ENCODE results near the gene SLC6A19. TPM values are rescaled to one million over a fixed set of nuclear protein-coding genes. Genes with fewer than 3 reads are reported as not detected.

The SLC6A19 gene
- polyA plus RNA-seq, 1 donor = 295 TPM

GRCh38 chr5:1158647-1159340, 42.6 kb upstream of the SLC6A19 start:
- no peak overlapping the region for H3K27ac ChIP-seq (ENCODE audit: low read length)
- no CpG with 5 or more reads among the region's 20 CpGs for WGBS (ENCODE audit: insufficient coverage, low lambda C conversion rate)
- no peaks in the 10 kb centered on the region for H3K36me3 ChIP-seq (ENCODE audit: control insufficient read depth, insufficient read depth, low read length)
- peaks cover 14% of the 10 kb centered on the region for H3K9me3 ChIP-seq (ENCODE audit: control insufficient read depth, low read depth, low read length)
- no peak overlapping the region for H3K4me3 ChIP-seq (ENCODE audit: low read length)
- H3K4me1 ChIP-seq (ENCODE audit: control insufficient read depth, insufficient read depth, low read length) = peaks cover 2% of the 10 kb centered on the region
- no peak for DNase-seq
- H3K27me3 ChIP-seq (ENCODE audit: control insufficient read depth, insufficient read depth, low read length) = peaks cover 29% of the 10 kb centered on the region

GRCh38 chr5:1159341-1159675, 42.1 kb upstream of the SLC6A19 start:
- Histone ChIP-seq H3K27me3 (ENCODE audit: control insufficient read depth, insufficient read depth, low read length) (peaks cover 25% of the 10 kb centered on the region), H3K4me3 (ENCODE audit: low read length) (no peak overlapping the region), H3K4me1 (ENCODE audit: control insufficient read depth, insufficient read depth, low read length) (peaks cover 2% of the 10 kb centered on the region), H3K27ac (ENCODE audit: low read length) (no peak overlapping the region), H3K36me3 (ENCODE audit: control insufficient read depth, insufficient read depth, low read length) (no peaks in the 10 kb centered on the region), H3K9me3 (ENCODE audit: control insufficient read depth, low read depth, low read length) (peaks cover 17% of the 10 kb centered on the region)
- no peak for DNase-seq
- 64% methylated on average over 3 of the region's 11 CpGs for WGBS (ENCODE audit: insufficient coverage, low lambda C conversion rate)

- no peaks in the 10 kb centered on the region for H3K36me3 ChIP-seq (ENCODE audit: control insufficient read depth, insufficient read depth, low read length)
- WGBS (ENCODE audit: insufficient coverage, low lambda C conversion rate) = no CpG with 5 or more reads among the region's 4 CpGs
- H3K4me1 ChIP-seq (ENCODE audit: control insufficient read depth, insufficient read depth, low read length) = peaks cover 6% of the 10 kb centered on the region
- DNase-seq = no peak
- peaks cover 19% of the 10 kb centered on the region for H3K27me3 ChIP-seq (ENCODE audit: control insufficient read depth, insufficient read depth, low read length)
- peaks cover 17% of the 10 kb centered on the region for H3K9me3 ChIP-seq (ENCODE audit: control insufficient read depth, low read depth, low read length)
- no peak overlapping the region for H3K4me3 ChIP-seq (ENCODE audit: low read length)
- no peak overlapping the region for H3K27ac ChIP-seq (ENCODE audit: low read length)
These were observed 41.5 kb upstream of the SLC6A19 start for GRCh38 chr5:1159774-1160406.

GRCh38 chr5:1161108-1161832, 40.1 kb upstream of the SLC6A19 start:
- Histone ChIP-seq H3K4me3 (ENCODE audit: low read length) (no peak overlapping the region), H3K27ac (ENCODE audit: low read length) (no peak overlapping the region), H3K9me3 (ENCODE audit: control insufficient read depth, low read depth, low read length) (peaks cover 13% of the 10 kb centered on the region), H3K36me3 (ENCODE audit: control insufficient read depth, insufficient read depth, low read length) (no peaks in the 10 kb centered on the region), H3K4me1 (ENCODE audit: control insufficient read depth, insufficient read depth, low read length) (peaks cover 13% of the 10 kb centered on the region), H3K27me3 (ENCODE audit: control insufficient read depth, insufficient read depth, low read length) (peaks cover 11% of the 10 kb centered on the region)
- peak in 1 of 2 donors; percentile 55 for DNase-seq
- no CpG with 5 or more reads among the region's 23 CpGs for WGBS (ENCODE audit: insufficient coverage, low lambda C conversion rate)

- Histone ChIP-seq H3K9me3 (ENCODE audit: control insufficient read depth, low read depth, low read length) (peaks cover 9% of the 10 kb centered on the region), H3K4me3 (ENCODE audit: low read length) (no peak overlapping the region), H3K27ac (ENCODE audit: low read length) (no peak overlapping the region), H3K27me3 (ENCODE audit: control insufficient read depth, insufficient read depth, low read length) (peaks cover 5% of the 10 kb centered on the region), H3K4me1 (ENCODE audit: control insufficient read depth, insufficient read depth, low read length) (peaks cover 13% of the 10 kb centered on the region), H3K36me3 (ENCODE audit: control insufficient read depth, insufficient read depth, low read length) (no peaks in the 10 kb centered on the region)
- no peak for DNase-seq
- WGBS (ENCODE audit: insufficient coverage, low lambda C conversion rate) = no CpG with 5 or more reads among the region's 19 CpGs
These were observed 39.6 kb upstream of the SLC6A19 start for GRCh38 chr5:1161833-1162229.

DNA sequence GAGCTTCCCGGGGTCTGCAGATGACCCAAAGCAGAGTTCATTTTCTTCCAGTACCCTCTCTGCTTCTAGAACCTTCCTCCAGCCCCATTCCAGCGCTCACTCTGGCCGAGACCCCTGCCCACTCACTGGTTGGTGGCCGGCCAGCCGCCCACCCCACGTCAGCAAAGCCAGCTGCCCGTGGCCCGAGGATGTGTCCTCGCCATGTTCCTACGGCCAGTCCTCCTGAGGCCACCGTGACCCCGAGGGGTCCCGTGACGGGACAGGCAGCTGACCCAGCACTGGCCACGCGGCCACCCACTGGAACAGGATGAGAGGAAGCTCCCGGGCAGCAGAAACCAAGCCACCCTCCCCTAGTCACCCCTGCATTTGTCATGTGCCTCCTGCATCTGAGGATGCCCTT, 39.1 kb upstream of the SLC6A19 start:
- Histone ChIP-seq H3K9me3 (ENCODE audit: control insufficient read depth, low read depth, low read length) (peaks cover 9% of the 10 kb centered on the region), H3K27me3 (ENCODE audit: control insufficient read depth, insufficient read depth, low read length) (peaks cover 2% of the 10 kb centered on the region), H3K36me3 (ENCODE audit: control insufficient read depth, insufficient read depth, low read length) (no peaks in the 10 kb centered on the region), H3K4me1 (ENCODE audit: control insufficient read depth, insufficient read depth, low read length) (peaks cover 13% of the 10 kb centered on the region), H3K4me3 (ENCODE audit: low read length) (no peak overlapping the region), H3K27ac (ENCODE audit: low read length) (no peak overlapping the region)
- no CpG with 5 or more reads among the region's 17 CpGs for WGBS (ENCODE audit: insufficient coverage, low lambda C conversion rate)
- no peak for DNase-seq

DNA sequence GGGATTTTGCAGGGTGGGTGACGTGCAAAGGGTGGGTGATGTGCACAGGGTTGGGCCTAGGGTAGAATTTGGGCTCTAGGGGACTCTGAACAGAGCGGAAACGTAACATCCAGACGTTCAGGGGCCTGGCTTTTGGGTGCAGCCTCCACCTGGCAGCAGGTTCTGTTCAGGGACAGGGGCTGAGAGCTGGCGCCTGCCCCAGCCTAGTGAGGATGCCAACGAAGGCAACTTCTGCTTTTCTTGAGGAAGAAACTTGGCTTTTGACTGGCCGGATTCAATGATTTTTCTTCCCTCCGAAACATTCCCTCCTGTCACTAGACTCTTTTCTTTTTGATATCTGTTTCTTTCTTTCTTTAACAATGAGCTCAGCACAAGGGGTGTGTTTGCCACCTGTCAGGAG, 38.6 kb upstream of the SLC6A19 start:
- peaks cover 2% of the 10 kb centered on the region for H3K27me3 ChIP-seq (ENCODE audit: control insufficient read depth, insufficient read depth, low read length)
- H3K4me1 ChIP-seq (ENCODE audit: control insufficient read depth, insufficient read depth, low read length) = peaks cover 14% of the 10 kb centered on the region
- H3K27ac ChIP-seq (ENCODE audit: low read length) = no peak overlapping the region
- no peaks in the 10 kb centered on the region for H3K36me3 ChIP-seq (ENCODE audit: control insufficient read depth, insufficient read depth, low read length)
- 70% methylated on average over 3 of the region's 8 CpGs for WGBS (ENCODE audit: insufficient coverage, low lambda C conversion rate)
- no peak for DNase-seq
- H3K9me3 ChIP-seq (ENCODE audit: control insufficient read depth, low read depth, low read length) = peaks cover 9% of the 10 kb centered on the region
- no peak overlapping the region for H3K4me3 ChIP-seq (ENCODE audit: low read length)

- no peak for DNase-seq
- Histone ChIP-seq H3K36me3 (ENCODE audit: control insufficient read depth, insufficient read depth, low read length) (no peaks in the 10 kb centered on the region), H3K4me1 (ENCODE audit: control insufficient read depth, insufficient read depth, low read length) (peaks cover 16% of the 10 kb centered on the region), H3K27ac (ENCODE audit: low read length) (no peak overlapping the region), H3K27me3 (ENCODE audit: control insufficient read depth, insufficient read depth, low read length) (peaks cover 2% of the 10 kb centered on the region), H3K4me3 (ENCODE audit: low read length) (no peak overlapping the region), H3K9me3 (ENCODE audit: control insufficient read depth, low read depth, low read length) (peaks cover 9% of the 10 kb centered on the region)
- WGBS (ENCODE audit: insufficient coverage, low lambda C conversion rate) = no CpG with 5 or more reads among the region's 12 CpGs
These were observed 38.0 kb upstream of the SLC6A19 start for GRCh38 chr5:1163366-1163765.

DNA sequence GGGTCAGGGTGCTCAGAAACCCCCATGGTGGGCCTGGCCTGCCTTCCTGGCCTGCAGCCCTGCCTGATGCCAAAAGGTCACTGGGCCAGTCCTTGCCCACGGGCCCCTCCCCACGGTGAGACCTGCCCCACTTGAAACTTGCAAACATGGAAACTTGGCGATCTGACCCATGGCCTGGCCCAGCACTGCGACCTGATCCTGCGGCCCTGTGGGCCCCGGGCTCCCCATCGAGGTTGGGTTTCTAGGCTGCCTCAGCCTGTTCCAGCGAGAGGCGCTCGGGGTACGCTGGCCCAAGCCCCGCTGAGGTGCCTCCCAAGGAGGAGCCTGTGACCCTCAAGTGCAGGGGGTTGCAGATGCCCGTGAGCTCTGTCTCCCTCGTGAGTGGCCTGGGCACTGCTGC, 37.5 kb upstream of the SLC6A19 start:
- DNase-seq = no peak
- Histone ChIP-seq H3K27ac (ENCODE audit: low read length) (no peak overlapping the region), H3K4me3 (ENCODE audit: low read length) (no peak overlapping the region), H3K36me3 (ENCODE audit: control insufficient read depth, insufficient read depth, low read length) (no peaks in the 10 kb centered on the region), H3K9me3 (ENCODE audit: control insufficient read depth, low read depth, low read length) (peaks cover 9% of the 10 kb centered on the region), H3K4me1 (ENCODE audit: control insufficient read depth, insufficient read depth, low read length) (peaks cover 16% of the 10 kb centered on the region), H3K27me3 (ENCODE audit: control insufficient read depth, insufficient read depth, low read length) (no peaks in the 10 kb centered on the region)
- no CpG with 5 or more reads among the region's 14 CpGs for WGBS (ENCODE audit: insufficient coverage, low lambda C conversion rate)

GRCh38 chr5:1164696-1165630, 36.4 kb upstream of the SLC6A19 start:
- Histone ChIP-seq H3K27ac (ENCODE audit: low read length) (peak overlapping the region; percentile 25), H3K9me3 (ENCODE audit: control insufficient read depth, low read depth, low read length) (peaks cover 9% of the 10 kb centered on the region), H3K27me3 (ENCODE audit: control insufficient read depth, insufficient read depth, low read length) (no peaks in the 10 kb centered on the region), H3K4me3 (ENCODE audit: low read length) (no peak overlapping the region), H3K4me1 (ENCODE audit: control insufficient read depth, insufficient read depth, low read length) (peaks cover 16% of the 10 kb centered on the region), H3K36me3 (ENCODE audit: control insufficient read depth, insufficient read depth, low read length) (no peaks in the 10 kb centered on the region)
- WGBS (ENCODE audit: insufficient coverage, low lambda C conversion rate) = no CpG with 5 or more reads among the region's 27 CpGs
- DNase-seq = peak; percentile 33 to 76

Data from large intestine (tissue), 3 donors.